Right lobe of liver (tissue), 4 donors: ENCODE measurements around the gene ALDH3A2.

ENCODE experiments used
- POLR2A ChIP-seq: fragments of 450-650 bp; IDR thresholded peaks from one replicate; pipeline ENCODE4 v1.6.1; 2017; ENCODE audit warnings: antibody characterized with exemption, mild to moderate bottlenecking
- TF ChIP-seq, protein P1 (sequence below), 4 donors: fragments of 200-600 bp in 3 of 4; fragments of 450-650 bp in 1 of 4; IDR thresholded peaks; one replicate each; pipeline versions ENCODE4 v1.5.1 to v1.8.0; 2016 to 2022; ENCODE audit warnings: antibody characterized with exemption in 4 of 4, mild to moderate bottlenecking in 2 of 4
- donor health status: DM: no; HTN: no; CAD: no.
- donor health status: DM: no; HTN: no; CAD: no.
- donor health status: DM: no; HTN: yes; CAD: no.

DNA sequence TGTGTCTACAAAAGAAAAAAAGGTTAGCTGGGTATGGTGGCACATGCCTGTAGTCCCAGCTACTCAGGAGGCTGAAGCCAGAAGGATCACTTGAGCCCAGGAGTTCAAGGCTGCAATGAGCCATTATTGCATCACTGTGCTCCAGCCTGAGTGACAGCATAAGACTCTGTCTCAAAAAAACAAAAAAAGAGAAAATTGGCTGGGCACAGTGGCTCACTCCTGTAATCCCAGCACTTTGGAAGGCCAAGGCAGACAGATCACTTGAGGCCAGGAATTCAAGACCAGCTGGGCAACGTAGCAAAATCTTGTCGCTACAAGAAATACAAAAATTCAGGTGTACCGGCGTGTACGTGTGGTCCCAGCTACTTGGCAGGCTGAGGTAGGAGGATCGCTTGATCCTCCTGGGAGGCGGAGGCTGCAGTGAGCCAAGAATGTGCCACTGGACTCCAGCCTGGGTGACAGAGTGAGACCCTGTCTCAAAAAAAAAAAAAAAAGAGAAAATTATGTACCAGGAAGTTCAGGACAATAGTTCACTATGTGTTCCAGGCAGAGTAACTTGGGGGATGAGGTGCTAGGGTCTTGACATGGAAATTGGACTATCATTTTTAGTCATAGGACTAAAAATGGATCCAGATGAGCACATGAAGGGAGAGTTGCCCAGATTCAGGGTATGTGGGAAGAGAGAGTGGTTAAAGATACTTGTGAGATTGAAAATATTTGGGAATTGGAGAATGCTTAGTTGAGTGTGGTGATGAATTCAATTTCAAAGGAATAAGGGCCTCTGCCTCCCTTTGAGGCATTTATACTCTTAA is 11.0 kb downstream of the ALDH3A2 start:
- TF ChIP-seq, protein P1, sequence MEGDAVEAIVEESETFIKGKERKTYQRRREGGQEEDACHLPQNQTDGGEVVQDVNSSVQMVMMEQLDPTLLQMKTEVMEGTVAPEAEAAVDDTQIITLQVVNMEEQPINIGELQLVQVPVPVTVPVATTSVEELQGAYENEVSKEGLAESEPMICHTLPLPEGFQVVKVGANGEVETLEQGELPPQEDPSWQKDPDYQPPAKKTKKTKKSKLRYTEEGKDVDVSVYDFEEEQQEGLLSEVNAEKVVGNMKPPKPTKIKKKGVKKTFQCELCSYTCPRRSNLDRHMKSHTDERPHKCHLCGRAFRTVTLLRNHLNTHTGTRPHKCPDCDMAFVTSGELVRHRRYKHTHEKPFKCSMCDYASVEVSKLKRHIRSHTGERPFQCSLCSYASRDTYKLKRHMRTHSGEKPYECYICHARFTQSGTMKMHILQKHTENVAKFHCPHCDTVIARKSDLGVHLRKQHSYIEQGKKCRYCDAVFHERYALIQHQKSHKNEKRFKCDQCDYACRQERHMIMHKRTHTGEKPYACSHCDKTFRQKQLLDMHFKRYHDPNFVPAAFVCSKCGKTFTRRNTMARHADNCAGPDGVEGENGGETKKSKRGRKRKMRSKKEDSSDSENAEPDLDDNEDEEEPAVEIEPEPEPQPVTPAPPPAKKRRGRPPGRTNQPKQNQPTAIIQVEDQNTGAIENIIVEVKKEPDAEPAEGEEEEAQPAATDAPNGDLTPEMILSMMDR (IDR thresholded peaks at IDR 0.05) = no peak
- no peak for TF ChIP-seq POLR2A
